ENCODE measurements around the gene SMARCE1. TPM values are rescaled to one million over a fixed set of nuclear protein-coding genes. Genes with fewer than 3 reads are reported as not detected.

The SMARCE1 gene
- total and polyA plus RNA-seq, 9 of the 15 experiments (the other 6 are each of a cell fraction or from before 2014, with no cell fraction given), result 64.1 to 142 (median 114) TPM

DNA sequence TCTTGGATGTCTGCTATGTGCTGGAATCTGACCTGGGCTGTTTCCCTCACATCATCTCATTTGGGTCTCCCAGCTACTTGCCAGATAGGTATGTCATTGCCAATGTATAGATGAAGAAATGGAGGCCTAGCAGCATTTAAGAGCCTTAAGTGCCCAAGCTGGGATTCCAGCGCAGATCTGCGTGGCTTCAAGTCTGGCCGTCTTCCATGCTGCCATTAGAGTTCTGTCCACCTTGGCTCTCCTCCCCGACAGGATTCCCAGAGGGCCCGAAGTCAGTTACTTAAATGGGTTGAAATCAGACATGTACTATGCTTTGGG is 49.4 kb downstream of the SMARCE1 start:
- intact Hi-C loops (cut with micrococcal nuclease), result no loop called here
- Histone ChIP-seq H3K4me1 (replicated peaks in 1 of 2; ENCODE audit: control insufficient read depth in 2 of 2, insufficient read depth in 2 of 2, low read length in 2 of 2) (peaks cover 0 to 9% of the 10 kb centered on the region in 2 experiments; a peak in 2 of 5 replicates), H3K79me2 (ENCODE audit: control insufficient read depth, insufficient read depth, low read length) (no peaks in the 10 kb centered on the region), H3K27me3 (ENCODE audit: control insufficient read depth in 2 of 2, insufficient read depth in 2 of 2, low read length in 2 of 2) (peaks cover 0 to 4% of the 10 kb centered on the region in 2 experiments; a peak in 1 of 5 replicates), H3K27ac (ENCODE audit: extremely low read depth, low read depth, low read length) (no peak overlapping the region), H2AFZ (ENCODE audit: low read depth, low read length) (peak overlapping the region; percentile 60; the same call in 1 of the 2 replicates), H3K9me1 (ENCODE audit: control insufficient read depth, insufficient read depth, low read length) (no peaks in the 10 kb centered on the region), H3K9ac (ENCODE audit: insufficient read depth in 1 of 2, low read depth in 2 of 2, low read length in 2 of 2) (no peak overlapping the region), H3K4me2 (ENCODE audit: insufficient read depth, low read length) (no peak overlapping the region), H3K4me3 (no peak overlapping the region), H3K9me3 (replicated peaks; ENCODE audit: control insufficient read depth, insufficient read depth, low read depth, low read length) (peaks cover 6% of the 10 kb centered on the region), H3K36me3 (ENCODE audit: control insufficient read depth, insufficient read depth, low read length) (no peaks in the 10 kb centered on the region), H4K20me1 (replicated peaks; ENCODE audit: control insufficient read depth, insufficient read depth, low read length) (no peaks in the 10 kb centered on the region)
- BruUV-seq (replicated peaks), result no TSS peak
- ChIA-PET POLR2A (interaction anchor here (0.6 kb wide), 1 partner anchor 291 kb away, joined by 3 read pairs; no protein-coding TSS in a partner anchor), CTCF (ENCODE audit: low intra/inter-chr PET ratio) (no interaction called here)
- no peak for ATAC-seq
- no peak for DNase-seq (ENCODE audit: extremely low read depth in 1 of 4, low spot score in 3 of 4)
- in situ Hi-C loops (cut with MboI), result no loop called here
- FAIRE-seq, result no peak
- 49% methylated on average over 5 of the region's 5 CpGs for WGBS (ENCODE audit: insufficient coverage, low coverage, missing lambda C conversion rate)
- TF ChIP-seq CBX1 (IDR thresholded peaks at IDR 0.05; ENCODE audit: low read depth) (no peak), ZNF174 (CRISPR knock-in tag; IDR thresholded peaks at IDR 0.05) (no peak), MBD2 (IDR thresholded peaks at IDR 0.05; ENCODE audit: borderline replicate concordance, low read depth) (no peak), ZNF583 (CRISPR knock-in tag; IDR thresholded peaks at IDR 0.05) (no peak), KLF16 (IDR thresholded peaks at IDR 0.05) (no peak), HNRNPUL1 (IDR thresholded peaks at IDR 0.05; ENCODE audit: low read length) (no peak), ZNF696 (CRISPR knock-in tag; conservative IDR thresholded peaks at IDR 0.05) (no peak), CHD1 (IDR thresholded peaks at IDR 0.05; ENCODE audit: low read length) (no peak)
- TF ChIP-seq, protein P1, sequence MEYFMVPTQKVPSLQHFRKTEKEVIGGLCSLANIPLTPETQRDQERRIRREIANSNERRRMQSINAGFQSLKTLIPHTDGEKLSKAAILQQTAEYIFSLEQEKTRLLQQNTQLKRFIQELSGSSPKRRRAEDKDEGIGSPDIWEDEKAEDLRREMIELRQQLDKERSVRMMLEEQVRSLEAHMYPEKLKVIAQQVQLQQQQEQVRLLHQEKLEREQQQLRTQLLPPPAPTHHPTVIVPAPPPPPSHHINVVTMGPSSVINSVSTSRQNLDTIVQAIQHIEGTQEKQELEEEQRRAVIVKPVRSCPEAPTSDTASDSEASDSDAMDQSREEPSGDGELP (CRISPR knock-in tag; IDR thresholded peaks at IDR 0.05; ENCODE audit: borderline replicate concordance), result no peak
- TF ChIP-seq, protein P2, sequence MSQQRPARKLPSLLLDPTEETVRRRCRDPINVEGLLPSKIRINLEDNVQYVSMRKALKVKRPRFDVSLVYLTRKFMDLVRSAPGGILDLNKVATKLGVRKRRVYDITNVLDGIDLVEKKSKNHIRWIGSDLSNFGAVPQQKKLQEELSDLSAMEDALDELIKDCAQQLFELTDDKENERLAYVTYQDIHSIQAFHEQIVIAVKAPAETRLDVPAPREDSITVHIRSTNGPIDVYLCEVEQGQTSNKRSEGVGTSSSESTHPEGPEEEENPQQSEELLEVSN (IDR thresholded peaks at IDR 0.05; ENCODE audit: borderline replicate concordance in 1 of 2, extremely low read depth in 1 of 2, insufficient read depth in 1 of 2, insufficient read length in 1 of 2, low read depth in 1 of 2, low read length in 1 of 2, poor library complexity in 1 of 2, severe bottlenecking in 1 of 2), result no peak
- TF ChIP-seq, protein P3, sequence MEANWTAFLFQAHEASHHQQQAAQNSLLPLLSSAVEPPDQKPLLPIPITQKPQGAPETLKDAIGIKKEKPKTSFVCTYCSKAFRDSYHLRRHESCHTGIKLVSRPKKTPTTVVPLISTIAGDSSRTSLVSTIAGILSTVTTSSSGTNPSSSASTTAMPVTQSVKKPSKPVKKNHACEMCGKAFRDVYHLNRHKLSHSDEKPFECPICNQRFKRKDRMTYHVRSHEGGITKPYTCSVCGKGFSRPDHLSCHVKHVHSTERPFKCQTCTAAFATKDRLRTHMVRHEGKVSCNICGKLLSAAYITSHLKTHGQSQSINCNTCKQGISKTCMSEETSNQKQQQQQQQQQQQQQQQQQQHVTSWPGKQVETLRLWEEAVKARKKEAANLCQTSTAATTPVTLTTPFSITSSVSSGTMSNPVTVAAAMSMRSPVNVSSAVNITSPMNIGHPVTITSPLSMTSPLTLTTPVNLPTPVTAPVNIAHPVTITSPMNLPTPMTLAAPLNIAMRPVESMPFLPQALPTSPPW (CRISPR knock-in tag; IDR thresholded peaks at IDR 0.05), result no peak
- TF ChIP-seq, protein P4, sequence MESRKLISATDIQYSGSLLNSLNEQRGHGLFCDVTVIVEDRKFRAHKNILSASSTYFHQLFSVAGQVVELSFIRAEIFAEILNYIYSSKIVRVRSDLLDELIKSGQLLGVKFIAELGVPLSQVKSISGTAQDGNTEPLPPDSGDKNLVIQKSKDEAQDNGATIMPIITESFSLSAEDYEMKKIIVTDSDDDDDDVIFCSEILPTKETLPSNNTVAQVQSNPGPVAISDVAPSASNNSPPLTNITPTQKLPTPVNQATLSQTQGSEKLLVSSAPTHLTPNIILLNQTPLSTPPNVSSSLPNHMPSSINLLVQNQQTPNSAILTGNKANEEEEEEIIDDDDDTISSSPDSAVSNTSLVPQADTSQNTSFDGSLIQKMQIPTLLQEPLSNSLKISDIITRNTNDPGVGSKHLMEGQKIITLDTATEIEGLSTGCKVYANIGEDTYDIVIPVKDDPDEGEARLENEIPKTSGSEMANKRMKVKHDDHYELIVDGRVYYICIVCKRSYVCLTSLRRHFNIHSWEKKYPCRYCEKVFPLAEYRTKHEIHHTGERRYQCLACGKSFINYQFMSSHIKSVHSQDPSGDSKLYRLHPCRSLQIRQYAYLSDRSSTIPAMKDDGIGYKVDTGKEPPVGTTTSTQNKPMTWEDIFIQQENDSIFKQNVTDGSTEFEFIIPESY (CRISPR knock-in tag; IDR thresholded peaks at IDR 0.05), result no peak
- TF ChIP-seq, protein P5, sequence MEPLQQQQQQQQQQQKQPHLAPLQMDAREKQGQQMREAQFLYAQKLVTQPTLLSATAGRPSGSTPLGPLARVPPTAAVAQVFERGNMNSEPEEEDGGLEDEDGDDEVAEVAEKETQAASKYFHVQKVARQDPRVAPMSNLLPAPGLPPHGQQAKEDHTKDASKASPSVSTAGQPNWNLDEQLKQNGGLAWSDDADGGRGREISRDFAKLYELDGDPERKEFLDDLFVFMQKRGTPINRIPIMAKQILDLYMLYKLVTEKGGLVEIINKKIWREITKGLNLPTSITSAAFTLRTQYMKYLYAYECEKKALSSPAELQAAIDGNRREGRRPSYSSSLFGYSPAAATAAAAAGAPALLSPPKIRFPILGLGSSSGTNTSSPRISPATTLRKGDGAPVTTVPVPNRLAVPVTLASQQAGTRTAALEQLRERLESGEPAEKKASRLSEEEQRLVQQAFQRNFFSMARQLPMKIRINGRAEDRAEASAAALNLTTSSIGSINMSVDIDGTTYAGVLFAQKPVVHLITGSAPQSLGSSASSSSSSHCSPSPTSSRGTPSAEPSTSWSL (CRISPR knock-in tag; IDR thresholded peaks at IDR 0.05; ENCODE audit: borderline replicate concordance), result no peak
- TF ChIP-seq, protein P6, sequence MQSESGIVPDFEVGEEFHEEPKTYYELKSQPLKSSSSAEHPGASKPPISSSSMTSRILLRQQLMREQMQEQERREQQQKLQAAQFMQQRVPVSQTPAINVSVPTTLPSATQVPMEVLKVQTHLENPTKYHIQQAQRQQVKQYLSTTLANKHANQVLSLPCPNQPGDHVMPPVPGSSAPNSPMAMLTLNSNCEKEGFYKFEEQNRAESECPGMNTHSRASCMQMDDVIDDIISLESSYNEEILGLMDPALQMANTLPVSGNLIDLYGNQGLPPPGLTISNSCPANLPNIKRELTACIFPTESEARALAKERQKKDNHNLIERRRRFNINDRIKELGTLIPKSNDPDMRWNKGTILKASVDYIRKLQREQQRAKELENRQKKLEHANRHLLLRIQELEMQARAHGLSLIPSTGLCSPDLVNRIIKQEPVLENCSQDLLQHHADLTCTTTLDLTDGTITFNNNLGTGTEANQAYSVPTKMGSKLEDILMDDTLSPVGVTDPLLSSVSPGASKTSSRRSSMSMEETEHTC (IDR thresholded peaks at IDR 0.05), result no peak
